Fibroblast of mammary gland (primary cell): ENCODE measurements around the gene CD300A.

ENCODE experiments used
- DNase-seq: peaks from one replicate; pipeline ENCODE4 v3.0.0-alpha.2; 2010; ENCODE audit warnings: low read depth
- H3K4me3 ChIP-seq: 2 replicates; pipeline ENCODE4 v1.5.1; 2011; ENCODE audit warnings: low read depth, mild to moderate bottlenecking, low read length, moderate library complexity; ENCODE audit not compliant: control insufficient read depth
- CTCF ChIP-seq: conservative IDR thresholded peaks from 2 replicates; pipeline ENCODE4 v1.5.1; 2011; ENCODE audit warnings: low read depth, low read length, inconsistent platforms; ENCODE audit not compliant: control insufficient read depth, insufficient read depth

Gene CD300A

GRCh38 chr17:74450231-74450630 lies 16.2 kb upstream of the CD300A start:
- H3K4me3 ChIP-seq = no peak overlapping the region
- no peak for TF ChIP-seq CTCF
- no peak for DNase-seq

GRCh38 chr17:74450925-74451403 lies 15.5 kb upstream of the CD300A start:
- no peak for TF ChIP-seq CTCF
- DNase-seq = no peak
- H3K4me3 ChIP-seq = no peak overlapping the region

- no peak for DNase-seq
- H3K4me3 ChIP-seq = no peak overlapping the region
- TF ChIP-seq CTCF = no peak
These were observed 14.9 kb upstream of the CD300A start for GRCh38 chr17:74451557-74451956.

- peak; percentile 30 for DNase-seq
- no peak for TF ChIP-seq CTCF
- H3K4me3 ChIP-seq = no peak overlapping the region
These were observed 14.2 kb upstream of the CD300A start for GRCh38 chr17:74452033-74452840.

- no peak for TF ChIP-seq CTCF
- no peak overlapping the region for H3K4me3 ChIP-seq
- no peak for DNase-seq
These were observed 13.4 kb upstream of the CD300A start for GRCh38 chr17:74452841-74453661.

- no peak for TF ChIP-seq CTCF
- DNase-seq = no peak
- H3K4me3 ChIP-seq = peak overlapping the region; percentile 10
These were observed 12.7 kb upstream of the CD300A start for GRCh38 chr17:74453665-74454196.
